Measurements from ENCODE around the gene FAM120B.

FAM120B gene

GRCh38 chr6:170448751-170449630 lies 142.4 kb downstream of the FAM120B start:
- DNase-seq: no peak

DNA sequence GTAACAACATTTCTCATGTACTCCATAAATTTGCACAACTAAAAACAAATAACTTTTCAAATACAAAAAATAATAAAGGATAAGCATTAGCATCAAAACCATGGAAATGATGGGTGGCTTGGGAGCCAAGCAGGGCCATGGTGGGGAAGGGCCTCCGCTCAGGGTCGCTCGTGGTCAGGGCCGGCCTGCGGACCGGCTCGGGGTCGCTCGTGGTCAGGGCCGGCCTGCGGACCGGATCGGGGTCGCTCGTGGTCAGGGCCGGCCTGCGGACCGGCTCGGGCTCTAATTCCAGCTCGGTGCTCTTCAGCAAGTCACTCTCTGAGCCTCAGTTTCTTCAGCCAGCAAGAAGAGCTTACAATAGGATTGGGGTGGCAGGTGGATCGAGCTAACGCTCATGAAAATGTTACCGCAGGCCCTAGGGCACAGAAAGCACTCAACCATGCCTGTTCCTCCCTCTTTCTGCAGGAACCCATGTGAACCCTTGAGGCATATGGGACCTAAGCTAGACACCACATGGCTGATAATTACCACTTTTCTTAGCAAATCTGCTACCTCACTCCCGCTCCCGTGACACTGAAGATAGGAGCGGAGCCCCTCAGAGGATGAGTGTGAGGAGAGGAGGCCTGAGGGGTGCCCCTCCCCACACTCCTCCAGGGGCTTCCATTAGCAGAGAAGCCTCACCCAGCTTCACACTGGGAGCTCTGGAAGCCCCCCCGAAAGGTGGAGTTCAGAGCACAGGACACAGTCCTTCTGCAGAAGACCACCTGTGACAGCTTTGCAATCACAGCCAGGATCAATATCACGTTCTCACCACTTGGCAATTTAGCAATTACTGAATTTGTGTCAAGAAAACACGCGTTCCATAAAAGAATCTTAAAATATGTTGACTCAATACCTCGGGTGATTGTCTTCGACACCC lies 143.5 kb downstream of the FAM120B start:
- no peak for DNase-seq

- no peak for DNase-seq
Measured at GRCh38 chr6:170450916-170451761, 144.6 kb downstream of the FAM120B start.

GRCh38 chr6:170451762-170452651 lies 145.4 kb downstream of the FAM120B start:
- DNase-seq: no peak

- no peak for DNase-seq
Measured at GRCh38 chr6:170452767-170453545, 146.4 kb downstream of the FAM120B start.

DNA sequence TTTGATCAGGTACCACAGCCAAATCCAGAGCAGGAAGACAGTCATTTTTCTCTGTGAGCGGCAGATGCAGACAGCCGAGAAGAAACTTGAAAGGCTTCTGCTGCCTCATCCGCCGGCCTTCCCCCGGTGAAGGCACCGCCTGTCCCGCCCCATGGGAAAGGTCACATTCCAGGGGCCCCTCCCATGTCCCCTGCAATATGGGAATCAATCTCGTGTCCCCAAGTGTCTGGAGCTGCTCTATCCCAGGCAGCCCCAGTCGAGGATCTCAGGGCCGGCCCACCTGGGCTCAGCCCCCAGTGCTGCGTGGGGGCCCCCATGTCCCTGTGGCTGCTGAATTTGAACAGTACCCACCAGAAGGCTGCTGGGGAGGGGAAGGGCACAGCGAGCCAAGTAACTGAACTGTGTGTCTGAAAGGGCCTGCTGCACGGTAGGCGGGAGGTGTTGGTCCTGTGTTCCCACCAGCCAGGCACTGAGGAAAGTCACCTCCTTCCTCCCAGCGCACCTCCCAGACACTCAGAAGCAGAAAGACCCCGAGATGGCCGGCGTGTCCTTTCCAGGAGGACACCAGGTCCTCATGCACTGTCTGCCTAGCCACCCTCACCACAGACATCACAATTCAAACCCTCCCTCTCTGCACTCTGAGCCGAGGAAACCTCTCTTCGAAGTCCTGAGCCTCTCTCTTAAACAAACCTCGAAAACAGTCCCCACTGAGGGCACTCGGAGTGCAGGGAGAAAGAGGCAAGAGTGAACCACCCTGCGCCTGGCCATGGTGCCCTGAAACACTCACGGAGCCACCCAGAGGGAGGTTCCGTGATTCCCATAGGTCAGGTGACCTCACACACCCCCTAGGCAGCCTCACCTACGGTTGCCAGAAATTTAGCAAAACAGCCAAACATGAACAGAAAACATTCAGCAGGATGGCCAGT lies 147.3 kb downstream of the FAM120B start:
- DNase-seq: no peak

DNA sequence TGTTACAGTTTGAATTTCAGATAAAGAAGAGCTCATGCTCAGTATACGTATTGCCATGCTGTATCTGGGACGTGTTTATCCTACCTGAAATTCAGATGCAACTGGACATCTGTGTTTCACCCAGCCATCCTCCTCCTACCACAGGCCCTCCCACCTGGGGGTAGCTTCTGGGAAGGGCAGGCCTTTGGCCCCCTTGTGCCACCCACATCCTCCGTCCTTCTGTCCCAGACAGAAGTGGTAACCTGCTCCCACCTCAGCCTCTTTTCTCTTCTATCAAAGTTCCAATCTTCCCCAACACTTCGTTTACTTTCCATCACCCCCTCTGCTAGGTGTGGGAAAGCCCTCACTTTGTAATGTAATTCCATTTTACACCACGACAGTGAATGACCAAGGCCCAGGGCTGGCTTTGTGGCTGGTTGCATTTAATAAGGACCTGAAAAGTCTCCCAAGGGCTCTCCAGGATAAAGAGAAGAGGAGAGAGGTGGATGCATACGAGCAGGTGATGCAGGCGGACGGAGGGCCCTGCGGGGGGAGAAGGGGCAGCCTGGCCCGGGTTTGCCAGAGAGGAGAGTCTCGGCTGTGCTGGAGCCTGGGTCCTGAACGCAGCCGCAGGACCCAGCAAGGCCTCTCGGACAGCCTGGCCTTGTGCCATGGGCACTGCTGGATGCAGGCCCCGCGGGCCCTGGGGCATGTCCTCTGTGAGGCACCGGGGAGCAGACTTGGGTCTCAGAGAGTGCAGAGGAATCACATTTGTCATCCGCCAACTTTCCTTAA lies 148.1 kb downstream of the FAM120B start:
- no peak for DNase-seq

GRCh38 chr6:170455335-170455979 lies 148.9 kb downstream of the FAM120B start:
- no peak for DNase-seq

DNA sequence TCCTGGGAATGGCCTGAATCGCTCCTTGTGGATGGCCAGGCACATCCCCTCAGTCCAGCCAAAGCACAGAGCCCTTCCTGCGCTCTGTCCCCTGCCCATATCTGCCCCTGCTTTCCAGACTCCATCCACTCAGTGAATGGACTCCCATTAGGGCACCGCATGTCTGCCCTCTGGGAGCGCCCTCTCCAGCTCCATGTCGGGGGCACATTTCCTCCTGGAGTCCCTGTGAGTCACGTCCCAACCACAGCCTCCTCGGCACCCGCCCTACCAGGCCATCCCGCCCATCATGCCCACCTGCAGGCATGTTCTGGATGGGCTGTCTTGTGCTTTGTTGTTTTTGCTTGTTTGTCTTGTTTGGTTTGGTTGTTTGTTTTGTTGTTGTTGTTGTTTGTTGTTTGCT lies 149.8 kb downstream of the FAM120B start:
- no peak for DNase-seq
